HG03520 (cell line): Measurements from ENCODE around the gene ZBTB46.
"Not testable (repeated sequence)": the region's sequence is repeated elsewhere in the genome, so short reads cannot be mapped to it uniquely, and the experiment has no call there.

Experiments used
- ATAC-seq: cut with Tn5 transposase; IDR thresholded peaks from one replicate; pipeline ENCODE4 v1.9.1; 2021; ENCODE audit warnings: mild to moderate bottlenecking, moderate library complexity; ENCODE audit not compliant: unreplicated experiment

ZBTB46 gene, protein sequence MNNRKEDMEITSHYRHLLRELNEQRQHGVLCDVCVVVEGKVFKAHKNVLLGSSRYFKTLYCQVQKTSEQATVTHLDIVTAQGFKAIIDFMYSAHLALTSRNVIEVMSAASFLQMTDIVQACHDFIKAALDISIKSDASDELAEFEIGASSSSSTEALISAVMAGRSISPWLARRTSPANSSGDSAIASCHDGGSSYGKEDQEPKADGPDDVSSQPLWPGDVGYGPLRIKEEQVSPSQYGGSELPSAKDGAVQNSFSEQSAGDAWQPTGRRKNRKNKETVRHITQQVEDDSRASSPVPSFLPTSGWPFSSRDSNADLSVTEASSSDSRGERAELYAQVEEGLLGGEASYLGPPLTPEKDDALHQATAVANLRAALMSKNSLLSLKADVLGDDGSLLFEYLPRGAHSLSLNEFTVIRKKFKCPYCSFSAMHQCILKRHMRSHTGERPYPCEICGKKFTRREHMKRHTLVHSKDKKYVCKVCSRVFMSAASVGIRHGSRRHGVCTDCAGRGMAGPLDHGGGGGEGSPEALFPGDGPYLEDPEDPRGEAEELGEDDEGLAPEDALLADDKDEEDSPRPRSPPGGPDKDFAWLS

DNA sequence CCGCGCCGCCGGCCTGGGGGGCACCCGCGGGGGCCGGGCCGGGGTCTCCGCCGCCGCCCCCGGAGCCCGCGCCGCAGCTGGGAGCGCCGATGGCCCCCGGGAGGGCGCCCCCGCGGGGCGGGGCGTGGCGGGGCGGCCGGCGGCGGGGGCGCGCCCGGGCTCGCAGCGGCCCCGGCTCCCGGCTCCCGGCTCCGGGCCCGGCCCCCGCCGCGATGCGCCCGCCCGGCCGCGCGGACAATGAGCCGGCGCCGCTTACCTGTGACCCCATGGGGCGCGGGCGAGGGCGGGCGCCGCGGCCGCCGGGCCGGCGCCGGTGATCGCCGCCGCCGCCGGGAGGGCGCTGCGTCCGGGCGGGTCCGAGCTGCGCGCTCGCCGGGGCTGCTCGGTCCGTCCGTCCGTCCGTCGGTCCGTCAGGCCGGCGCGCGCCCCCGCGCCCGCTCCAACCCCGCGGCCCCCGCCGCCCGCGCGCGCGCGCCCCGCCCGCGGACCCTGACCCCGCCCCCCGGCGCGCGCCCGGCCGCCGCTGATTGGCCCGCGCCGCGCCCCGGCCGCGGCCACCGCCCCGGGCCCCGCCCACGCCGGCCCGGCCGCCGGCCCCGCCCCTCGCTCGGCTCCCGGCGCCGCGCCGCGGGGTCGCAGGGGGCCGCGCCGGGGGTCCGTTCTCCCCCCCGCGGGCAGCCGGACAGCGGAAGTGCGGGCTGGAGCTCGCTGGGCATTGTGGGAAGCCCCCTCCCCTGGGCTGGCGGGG lies at the start of gene ZBTB46:
TSS of gene ZBTB46 (minus strand) at position 424 of the 748 bp plus-strand sequence. CDS start 40,507 bp downstream, outside the sequence.
- peak; percentile 49 for ATAC-seq

DNA sequence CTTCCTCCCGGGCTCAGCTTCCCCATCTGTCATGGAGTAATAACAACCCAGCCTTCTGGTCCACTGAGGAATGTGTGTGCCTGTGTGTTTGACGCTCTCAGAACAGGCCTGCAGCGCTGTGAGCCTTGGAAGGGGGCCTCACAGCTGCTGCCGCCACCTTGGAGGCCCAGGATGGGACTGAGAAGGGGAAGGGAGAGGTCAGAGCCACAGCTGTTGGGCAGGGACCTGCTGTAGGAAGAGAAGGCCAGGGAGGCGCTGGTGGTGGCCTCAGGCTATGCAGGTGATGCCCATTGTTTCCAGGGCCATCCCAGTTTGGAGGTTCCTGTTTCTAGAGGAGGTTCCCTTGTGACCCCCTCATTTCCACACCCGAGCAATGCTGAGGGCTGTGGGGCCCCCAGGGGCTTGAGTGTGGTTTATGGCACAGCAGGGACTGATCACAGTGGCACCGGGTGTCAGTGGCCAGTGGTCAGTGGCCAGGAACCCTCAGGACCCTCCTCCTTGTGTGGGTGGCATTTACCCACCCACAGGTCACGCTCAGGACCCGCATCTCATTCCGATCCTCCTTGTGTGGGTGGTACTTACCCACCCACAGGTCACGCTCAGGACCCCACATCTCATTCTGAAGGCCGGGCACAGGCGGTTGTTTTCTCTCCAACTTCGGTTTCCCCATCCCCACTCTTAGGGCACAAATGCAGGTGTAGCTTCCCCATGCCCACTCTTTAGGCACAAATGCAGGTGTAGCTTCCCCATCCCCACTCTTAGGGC lies 48.0 kb upstream of the ZBTB46 start:
- no peak for ATAC-seq

DNA sequence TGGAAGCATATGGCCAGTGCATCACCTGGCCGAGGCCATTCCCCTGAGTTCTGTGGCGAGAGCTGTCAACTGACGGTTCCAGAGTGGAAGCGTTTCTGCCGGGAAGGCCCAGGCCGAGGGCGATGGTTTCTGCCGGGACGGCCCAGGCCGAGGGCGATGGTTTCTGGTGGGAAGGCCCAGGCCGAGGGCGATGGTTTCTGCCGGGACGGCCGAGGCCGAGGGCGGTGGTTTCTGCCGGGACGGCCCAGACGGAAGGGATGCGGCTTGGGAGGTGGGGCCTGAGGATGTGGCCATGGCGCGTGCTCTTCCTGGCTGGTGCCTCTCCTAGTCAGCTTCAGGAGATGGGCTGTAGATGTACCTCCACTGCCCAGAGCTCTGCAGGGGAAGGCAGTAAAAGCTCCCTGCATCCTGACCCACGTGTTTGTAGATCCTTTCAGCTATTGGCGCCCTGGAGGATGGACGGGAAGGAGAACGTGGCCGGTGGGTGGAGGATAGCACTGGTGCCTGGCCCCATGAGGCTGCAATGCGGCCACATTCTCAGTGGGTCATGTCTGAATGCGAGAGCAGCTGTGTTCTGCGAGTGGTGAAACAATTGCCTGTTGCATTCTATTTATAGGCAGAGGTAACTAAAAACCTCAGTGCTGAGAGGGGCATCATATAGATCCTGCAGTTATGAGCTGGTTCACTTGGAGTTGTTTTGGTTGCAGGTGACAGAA lies 46.8 kb upstream of the ZBTB46 start:
- no peak for ATAC-seq

DNA sequence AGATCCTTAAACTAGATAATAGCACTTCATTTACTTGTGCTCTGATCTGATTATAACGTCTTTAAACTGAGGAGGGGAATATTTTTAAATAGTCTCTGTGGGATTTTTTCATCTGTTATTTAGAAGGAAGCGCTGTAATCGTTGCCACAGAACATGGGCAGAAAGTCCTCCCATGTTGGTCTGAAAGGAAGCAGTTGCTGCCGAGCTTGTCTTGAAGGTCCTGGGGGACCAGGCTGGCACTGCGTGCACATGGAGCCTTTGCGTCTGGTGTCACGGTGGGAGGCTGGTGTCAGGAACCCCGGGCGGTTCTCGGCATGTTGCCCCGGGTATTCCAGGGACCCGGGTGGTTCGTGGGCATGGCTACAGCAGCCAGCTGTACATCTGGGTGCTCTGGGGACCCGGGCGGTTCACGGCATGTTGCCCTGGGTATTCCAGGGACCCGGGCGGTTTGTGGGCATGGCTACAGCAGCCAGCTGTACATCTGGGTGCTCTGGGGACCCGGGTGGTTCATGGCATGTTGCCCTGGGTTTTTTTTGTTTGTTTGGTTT lies 45.5 kb upstream of the ZBTB46 start:
- no peak for ATAC-seq

DNA sequence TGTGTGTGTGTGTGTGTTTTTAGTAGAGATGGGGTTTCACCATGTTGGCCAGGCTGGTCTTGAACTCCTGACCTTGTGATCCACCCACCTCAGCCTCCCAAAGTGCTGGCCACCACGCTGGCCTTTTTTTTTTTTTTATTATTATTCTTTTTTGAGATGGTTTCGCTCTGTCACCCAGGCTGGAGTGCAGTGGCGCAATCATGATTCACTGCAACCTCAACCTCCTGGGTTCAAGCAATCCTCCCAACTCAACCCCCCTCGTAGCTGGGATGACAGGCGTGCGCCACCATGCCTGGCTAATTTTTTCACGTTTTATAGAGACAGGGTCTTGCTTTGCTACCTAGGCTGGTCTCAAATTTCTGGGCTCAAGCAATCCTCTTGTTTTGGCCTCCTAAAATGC lies 43.2 kb upstream of the ZBTB46 start:
- ATAC-seq = not testable (repeated sequence)

DNA sequence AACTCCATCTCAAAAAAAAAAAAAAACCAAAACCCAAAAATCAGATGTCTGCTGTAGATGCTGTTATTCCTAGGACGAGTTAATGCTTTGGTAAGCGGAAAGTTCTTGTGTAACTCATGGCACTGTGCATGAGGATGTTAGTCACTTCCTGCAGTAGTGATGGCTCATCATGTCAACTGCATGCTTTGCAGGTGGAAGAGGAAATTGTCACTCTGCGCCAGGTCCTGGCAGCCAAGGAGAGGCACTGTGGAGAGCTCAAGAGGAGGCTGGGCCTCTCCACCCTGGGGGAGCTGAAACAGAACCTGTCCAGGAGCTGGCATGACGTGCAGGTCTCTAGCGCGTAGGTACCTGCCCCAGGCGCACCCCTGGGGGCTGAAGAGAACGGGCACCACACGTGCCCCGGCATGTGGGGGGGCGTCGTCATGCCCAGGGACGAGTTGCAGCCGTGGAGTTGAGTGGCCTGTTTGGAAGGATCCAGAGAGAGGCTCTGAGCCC lies 42.5 kb upstream of the ZBTB46 start:
- no peak for ATAC-seq

DNA sequence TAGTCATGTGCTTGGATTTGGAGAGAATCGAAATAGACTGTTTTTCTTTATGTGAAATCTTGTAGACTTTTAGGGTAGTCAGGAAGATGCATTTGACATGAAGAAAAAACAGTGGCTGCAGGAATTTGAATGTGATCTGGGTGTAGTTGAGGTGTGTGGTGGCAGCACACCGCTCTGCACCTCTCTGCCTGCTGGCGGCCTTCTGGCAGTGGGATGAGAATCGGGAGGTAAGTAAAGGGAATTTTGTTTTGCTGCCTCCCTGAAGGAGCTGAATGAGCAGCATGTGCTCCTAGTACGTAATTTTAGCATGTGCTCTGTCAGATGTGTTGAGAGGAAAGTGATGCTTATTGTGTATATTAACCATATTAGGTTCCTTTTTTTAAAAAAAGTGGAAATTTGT lies 37.2 kb upstream of the ZBTB46 start:
- no peak for ATAC-seq

DNA sequence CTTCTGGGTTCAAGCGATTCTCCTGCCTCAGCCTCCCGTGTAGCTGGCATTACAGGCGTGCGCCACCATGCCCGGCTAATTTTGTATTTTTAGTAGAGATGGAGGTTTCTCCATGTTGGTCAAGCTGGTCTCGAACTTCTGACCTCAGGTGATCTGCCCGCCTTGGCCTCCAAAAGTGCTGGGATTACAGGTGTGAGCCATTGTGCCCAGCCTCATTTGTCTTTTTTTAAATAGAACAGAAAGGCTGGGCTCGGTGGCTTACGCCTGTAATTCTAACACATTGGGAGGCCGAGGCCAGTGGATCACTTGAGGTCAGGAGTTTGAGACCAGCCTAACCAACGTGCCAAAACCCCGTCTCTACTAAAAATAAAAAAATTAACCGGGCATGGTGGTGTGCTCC lies 36.0 kb upstream of the ZBTB46 start:
- not testable (repeated sequence) for ATAC-seq

DNA sequence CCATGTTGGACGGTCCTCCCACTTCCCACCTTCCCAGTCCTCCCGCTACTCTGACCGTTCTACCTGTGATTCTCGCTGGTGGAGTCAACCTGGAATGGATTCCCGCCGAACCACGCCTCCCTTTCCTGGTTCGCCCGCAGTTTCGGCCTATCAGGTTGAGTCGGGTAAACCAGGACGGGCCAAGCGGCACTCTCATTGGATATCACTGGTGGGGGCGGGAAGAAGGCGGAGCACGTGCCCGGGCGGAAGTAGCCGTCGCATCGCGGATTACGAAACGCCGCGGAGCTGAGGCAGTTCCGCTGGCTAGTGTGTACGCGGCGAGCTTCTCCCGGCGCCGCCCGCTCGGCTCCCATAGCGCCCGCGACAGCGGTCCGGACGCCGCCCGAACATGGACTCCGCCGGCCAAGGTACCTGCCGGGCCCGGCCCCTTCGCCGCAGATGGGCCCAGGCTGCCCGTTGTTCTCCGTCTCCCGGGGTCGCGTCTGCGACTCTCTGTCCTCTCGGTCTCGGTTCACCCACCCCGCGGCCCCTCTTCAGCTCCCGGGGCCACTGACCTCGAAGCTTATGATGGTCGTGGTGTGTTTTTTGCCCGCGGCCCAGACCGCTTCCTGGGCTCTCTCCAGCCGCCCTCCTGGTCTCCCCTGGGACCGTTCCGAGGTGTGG lies 34.0 kb upstream of the ZBTB46 start, which contains the start of gene TPD52L2:
TSS of gene TPD52L2 (plus strand) at position 293 of the 663 bp plus-strand sequence. CDS start at position 389, 96 bp downstream.
- ATAC-seq = peak; percentile 65

DNA sequence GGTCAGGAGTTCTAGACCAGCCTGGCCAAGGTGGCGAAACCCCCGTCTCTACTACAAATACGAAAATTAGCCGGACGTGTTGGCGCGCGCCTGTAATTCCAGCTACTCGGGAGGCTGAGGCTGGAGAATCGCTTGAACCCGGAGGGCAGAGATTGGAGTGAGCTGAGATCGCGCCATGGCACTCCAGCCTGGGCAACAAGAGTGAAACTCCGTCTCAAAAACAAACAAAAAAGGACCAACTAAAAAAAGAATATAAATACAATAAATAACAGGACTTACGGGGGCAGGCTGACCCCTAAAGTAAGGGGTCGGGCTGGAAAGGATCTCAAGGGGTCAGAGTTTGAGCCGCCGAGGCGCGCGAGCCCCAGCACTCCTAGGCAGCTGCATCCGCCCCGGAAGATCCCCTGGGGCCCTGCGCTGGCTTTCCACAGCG lies 33.5 kb upstream of the ZBTB46 start:
- ATAC-seq = no peak

DNA sequence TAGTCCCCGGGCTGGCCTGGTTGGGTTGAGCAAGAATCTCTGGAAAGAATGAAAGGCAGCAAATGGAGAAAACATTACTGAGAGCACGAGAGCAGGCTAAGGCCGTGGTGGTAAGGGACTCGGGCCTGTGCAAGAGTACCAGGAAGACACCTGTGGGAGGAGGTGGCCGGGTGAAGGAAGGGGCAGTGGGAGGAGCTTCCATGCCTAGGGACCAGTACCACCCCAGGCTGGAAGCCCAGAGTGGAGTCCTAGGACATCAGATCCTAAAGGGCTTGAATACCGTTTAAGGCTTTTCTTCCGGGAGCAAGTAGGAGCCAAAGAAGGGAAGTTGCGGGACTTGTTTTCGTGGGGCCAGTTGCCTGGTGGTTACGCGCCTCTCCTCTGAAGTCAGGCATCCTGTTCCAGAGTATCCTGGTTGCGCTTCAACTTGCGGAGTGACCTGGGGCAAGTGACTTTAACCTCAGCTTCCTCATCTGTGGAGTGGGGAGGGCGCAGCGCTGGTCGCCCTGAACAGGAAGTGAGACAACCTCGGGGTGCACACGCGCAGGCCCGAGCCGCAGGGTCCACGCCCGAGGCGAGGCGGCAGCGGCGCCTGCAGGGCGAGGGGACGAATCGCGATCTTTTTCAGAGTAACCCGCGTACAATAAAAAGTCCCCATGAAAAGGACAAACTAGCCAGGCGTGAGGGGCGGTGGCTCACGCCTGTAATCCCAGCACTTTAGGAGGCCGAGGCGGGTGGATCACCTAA lies 32.9 kb upstream of the ZBTB46 start:
- ATAC-seq = no peak

DNA sequence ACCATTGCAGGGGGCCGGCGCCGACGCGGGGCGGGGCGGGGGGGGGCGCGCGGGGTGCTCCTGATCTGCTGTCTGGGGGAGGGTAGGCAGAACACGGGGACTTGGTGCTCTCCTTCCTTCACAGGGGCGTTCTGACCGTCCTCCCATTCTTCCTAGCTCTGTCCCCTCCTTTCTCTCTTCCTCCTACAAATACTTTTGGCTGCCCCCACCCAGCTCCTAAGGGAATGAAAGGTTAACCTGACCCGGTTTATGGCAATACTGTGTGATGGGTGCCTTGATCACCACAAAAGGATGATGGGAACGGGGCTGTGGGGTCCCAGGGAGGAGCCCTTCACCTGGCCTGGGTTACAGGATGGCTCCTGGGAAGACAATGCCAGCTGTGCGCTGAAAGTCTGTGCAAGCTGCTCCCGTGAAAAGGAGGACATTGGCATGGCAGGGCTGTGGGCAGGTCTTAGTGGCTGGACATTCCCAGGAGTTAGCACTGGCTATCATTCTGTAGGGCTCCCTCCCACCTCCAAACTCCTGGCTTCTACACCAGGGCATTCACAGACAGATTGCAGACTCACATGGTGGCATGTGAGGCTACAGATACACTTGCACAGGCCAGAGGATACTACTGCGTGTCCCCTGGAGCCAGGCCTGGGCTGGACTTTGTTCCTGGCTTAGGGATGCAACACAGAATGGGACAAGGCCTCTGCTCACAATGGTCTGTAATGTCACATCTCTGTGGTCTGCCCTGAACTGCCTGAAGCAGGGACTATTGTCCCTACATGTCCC lies 32.1 kb upstream of the ZBTB46 start:
- ATAC-seq = no peak

DNA sequence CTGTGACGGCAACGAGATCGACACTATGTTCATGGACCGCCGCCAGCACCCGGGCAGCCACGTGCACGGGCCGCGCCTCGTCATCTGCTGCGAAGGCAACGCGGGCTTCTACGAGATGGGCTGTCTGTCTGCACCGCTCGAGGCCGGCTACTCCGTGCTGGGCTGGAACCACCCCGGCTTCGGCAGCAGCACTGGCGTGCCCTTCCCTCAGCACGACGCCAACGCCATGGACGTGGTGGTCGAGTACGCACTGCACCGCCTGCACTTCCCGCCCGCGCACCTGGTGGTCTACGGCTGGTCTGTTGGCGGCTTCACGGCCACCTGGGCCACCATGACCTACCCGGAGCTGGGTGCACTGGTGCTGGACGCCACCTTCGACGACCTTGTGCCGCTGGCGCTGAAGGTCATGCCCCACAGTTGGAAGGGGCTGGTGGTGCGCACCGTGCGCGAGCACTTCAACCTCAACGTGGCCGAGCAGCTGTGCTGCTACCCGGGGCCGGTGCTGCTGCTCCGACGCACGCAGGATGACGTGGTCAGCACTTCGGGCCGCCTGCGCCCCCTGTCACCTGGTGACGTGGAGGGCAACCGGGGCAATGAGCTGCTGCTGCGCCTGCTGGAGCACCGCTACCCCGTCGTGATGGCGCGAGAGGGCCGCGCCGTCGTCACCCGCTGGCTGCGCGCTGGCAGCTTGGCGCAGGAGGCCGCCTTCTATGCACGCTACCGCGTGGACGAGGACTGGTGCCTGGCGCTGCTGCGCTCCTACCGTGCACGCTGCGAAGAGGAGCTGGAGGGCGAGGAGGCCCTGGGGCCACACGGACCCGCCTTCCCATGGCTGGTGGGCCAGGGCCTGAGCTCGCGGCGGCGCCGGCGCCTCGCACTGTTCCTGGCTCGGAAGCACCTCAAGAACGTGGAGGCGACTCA lies 31.2 kb upstream of the ZBTB46 start:
- no peak for ATAC-seq

DNA sequence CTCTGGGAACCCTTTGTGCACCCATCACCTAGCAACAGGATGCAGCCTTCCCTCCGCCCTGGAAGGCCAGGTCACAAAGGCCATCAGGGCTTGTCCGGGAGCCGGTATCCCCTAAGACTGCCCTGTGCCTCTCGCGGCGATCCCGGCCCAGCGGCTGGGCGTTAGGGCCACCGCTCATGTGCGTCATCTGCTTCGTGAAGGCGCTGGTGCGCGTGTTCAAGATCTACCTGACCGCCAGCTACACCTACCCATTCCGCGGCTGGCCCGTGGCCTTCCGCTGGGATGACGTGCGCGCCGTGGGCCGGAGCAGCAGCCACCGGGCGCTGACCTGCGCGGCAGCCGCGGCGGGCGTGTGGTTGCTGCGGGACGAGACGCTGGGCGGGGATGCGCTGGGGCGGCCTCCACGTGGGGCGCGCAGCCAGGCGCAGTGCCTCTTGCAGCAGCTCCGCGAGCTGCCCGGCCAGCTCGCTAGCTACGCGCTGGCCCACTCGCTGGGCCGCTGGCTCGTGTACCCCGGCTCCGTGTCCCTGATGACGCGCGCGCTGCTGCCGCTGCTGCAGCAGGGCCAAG lies 30.4 kb upstream of the ZBTB46 start, which contains the start of gene ABHD16B:
TSS of gene ABHD16B (plus strand) at position 134 of the 570 bp plus-strand sequence. CDS start at position 177, 43 bp downstream.
- ATAC-seq = no peak

DNA sequence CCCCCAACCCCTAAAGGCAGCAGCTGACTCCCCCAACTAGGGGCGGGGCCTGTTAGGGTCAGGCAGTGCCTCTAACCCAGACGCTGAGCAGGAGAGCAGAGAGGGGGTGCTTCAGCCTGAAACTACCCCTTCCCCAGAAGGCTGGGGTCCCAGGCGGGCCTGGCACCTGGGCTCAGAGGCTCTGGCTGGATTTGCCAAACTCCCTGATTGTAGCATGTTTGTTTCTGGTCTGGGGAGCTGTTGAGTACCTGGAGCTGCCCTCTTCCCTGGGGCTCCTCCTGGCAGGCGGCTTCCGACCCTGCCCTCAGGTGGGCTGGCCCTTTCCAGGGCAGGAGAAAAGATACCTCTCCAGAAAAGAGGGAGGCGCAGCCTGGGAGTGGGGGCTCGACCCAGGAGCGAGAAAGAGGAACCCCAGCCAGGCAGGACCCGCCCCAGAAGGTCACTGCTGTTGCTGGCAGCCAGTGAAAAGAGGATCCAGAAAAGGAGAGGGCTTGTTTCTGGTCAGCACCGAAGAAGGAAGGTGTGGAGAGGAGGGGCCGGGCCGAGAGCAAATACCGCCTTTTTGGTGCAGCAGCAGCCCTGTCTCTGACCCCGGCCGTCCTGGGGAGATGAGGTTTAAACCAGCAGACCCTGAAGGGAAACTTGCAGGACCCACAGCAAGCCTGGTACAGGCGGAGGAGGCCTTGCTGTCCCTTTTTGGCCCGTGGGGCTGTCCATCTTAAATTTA lies 29.4 kb upstream of the ZBTB46 start:
- ATAC-seq = no peak
